ENCODE results near the gene GFI1B.

Gene GFI1B

DNA sequence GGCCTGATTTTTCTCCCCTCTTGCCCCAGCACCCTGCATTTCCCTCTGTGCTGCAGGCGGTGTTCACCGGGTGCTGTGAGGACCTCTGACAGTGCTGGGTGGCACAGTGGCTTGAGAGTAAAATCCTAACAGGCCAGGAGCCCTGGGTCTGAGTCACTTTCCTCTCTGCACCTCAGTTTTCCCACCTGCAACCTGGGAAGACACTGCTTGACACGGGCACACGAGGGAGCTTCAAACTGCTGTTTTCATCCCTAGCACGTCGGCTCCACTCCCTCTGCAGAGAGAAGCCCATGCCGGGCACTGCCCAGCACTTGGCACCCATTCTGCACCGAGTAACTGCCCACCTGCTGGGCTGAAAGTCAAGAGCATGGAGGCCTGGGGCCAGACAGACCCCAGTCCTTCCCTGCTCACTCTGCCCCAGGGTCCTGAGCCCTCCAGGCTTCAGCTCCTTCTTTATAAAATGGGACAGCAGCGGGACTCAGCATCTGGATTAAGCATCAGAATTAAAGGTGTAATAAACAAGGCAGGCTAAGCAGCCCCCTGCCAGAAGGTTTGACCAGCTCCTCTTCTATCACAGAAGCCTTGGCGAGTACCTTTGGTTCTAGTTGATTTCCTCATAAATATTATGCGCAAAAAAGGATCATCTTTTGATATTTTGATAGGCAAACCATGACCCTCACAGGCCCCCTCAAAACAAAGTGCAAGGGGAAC, 5.2 kb downstream of the GFI1B start:
- in situ Hi-C loops (cut with MboI; ENCODE audit: low sequenced_read_pairs, unreplicated experiment): no loop called here
- TF ChIP-seq, protein P1, sequence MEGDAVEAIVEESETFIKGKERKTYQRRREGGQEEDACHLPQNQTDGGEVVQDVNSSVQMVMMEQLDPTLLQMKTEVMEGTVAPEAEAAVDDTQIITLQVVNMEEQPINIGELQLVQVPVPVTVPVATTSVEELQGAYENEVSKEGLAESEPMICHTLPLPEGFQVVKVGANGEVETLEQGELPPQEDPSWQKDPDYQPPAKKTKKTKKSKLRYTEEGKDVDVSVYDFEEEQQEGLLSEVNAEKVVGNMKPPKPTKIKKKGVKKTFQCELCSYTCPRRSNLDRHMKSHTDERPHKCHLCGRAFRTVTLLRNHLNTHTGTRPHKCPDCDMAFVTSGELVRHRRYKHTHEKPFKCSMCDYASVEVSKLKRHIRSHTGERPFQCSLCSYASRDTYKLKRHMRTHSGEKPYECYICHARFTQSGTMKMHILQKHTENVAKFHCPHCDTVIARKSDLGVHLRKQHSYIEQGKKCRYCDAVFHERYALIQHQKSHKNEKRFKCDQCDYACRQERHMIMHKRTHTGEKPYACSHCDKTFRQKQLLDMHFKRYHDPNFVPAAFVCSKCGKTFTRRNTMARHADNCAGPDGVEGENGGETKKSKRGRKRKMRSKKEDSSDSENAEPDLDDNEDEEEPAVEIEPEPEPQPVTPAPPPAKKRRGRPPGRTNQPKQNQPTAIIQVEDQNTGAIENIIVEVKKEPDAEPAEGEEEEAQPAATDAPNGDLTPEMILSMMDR (IDR thresholded peaks at IDR 0.05; ENCODE audit: borderline replicate concordance, control extremely low read depth, extremely low read depth, insufficient read depth, missing control alignments): no peak
- DNase-seq (ENCODE audit: low spot score): no peak

DNA sequence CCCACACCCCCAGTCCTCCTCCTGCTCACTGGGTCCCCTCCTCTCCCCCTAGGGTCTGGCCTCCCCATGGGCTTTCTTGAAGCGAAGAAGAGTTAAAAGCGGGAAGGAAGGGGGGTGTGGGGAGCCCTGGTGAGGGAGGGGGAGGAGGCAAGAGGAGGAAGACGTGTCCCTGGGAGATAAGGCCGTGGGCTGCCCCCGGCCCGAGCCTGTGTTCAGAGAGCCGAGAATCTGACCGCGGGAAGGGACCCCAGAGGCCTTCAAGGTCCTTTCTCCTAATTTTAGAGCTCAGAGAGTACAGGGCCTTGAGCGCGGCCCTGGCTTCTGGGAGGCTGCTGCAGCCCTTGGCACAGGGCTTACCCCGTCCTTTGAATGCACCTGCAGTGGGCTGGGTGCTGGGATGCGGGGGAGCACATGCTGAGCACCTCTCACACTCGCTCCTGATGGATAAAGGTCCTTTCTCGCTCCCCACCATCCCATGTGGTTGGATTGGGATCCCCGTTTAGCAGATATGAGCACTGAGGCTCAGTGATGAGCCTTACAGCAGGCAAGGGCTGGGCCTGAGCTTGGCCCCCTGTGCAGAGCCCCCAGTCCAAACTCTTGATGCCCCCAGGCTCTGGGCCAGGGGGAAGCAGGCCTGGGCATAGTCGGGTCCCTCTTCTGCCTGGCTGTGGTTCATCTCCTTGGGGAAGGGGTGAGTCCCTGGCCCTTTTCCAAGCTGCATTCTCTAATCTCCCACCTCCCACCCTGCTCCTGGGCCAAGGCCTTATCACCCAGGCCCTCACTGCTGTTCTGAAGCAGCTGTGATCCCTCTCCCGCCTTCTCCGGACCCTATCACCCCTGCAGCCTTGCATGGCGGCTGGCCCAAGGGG, 5.9 kb downstream of the GFI1B start:
- TF ChIP-seq, protein P1 (IDR thresholded peaks at IDR 0.05; ENCODE audit: borderline replicate concordance, control extremely low read depth, extremely low read depth, insufficient read depth, missing control alignments): no peak
- DNase-seq (ENCODE audit: low spot score): no peak

DNA sequence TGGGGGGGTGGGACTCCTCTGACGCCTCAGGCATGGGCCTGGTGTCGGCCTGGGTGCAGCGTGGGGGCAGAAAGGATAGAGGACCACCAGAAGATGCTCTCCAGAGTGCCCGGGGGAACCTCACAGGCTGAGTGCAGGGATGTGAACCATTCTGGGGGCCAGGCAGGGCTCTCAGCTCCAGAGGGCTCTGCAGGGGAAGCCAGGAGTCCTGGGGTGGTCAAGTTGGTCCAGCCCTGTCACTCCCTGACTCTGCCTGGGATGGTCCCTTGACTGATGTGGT, 6.5 kb downstream of the GFI1B start:
- in situ Hi-C loops (cut with MboI; ENCODE audit: low sequenced_read_pairs, unreplicated experiment): no loop called here

More for the DNA sequence above, 5.9 kb downstream of the GFI1B start:
- in situ Hi-C loops (cut with MboI; ENCODE audit: low sequenced_read_pairs, unreplicated experiment): no loop called here

DNA sequence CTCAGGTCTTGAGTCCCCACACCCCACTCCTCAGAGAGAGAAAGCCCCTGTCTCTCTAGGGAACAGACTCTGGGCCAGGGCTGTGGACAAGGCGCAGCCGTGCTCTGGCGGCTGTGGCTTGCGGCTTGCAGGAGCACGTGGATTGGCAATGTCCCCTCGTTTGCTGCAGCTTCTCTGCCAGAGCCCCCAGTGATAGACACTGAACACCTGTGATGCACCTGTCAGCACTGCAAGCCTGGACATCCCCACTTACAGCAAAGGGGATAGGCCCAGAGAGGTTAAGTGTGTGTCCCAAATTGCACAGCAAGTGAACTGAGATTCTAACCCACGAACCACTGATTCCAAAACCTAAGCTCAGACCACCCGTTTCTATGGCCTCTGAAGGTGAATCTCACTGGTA, 7.0 kb downstream of the GFI1B start:
- TF ChIP-seq, protein P1 (IDR thresholded peaks at IDR 0.05; ENCODE audit: borderline replicate concordance, control extremely low read depth, extremely low read depth, insufficient read depth, missing control alignments): no peak
- in situ Hi-C loops (cut with MboI; ENCODE audit: low sequenced_read_pairs, unreplicated experiment): no loop called here
- DNase-seq (ENCODE audit: low spot score): no peak

More for the DNA sequence above, 6.5 kb downstream of the GFI1B start:
- DNase-seq (ENCODE audit: low spot score): no peak
- TF ChIP-seq, protein P1 (IDR thresholded peaks at IDR 0.05; ENCODE audit: borderline replicate concordance, control extremely low read depth, extremely low read depth, insufficient read depth, missing control alignments): no peak

DNA sequence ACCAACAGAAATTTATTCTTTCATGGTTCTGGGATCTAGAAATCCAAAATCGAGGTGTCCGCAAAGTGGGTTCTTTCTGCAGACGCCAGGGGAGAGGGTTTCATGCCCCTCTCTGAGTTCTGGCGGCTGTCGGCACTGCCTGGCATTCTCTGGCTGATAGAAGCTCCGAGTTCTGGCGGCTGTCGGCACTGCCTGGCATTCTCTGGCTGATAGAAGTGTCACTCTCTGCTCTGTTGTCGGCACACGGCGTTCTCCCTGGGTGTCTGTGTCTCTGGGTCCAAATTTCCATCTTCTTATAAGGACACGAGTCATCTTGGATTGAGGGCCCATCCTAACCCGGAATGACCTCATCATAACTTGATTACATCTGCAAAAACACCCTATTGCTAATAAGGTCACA, 7.6 kb downstream of the GFI1B start:
- in situ Hi-C loops (cut with MboI; ENCODE audit: low sequenced_read_pairs, unreplicated experiment): no loop called here
- TF ChIP-seq, protein P1 (IDR thresholded peaks at IDR 0.05; ENCODE audit: borderline replicate concordance, control extremely low read depth, extremely low read depth, insufficient read depth, missing control alignments): no peak

DNA sequence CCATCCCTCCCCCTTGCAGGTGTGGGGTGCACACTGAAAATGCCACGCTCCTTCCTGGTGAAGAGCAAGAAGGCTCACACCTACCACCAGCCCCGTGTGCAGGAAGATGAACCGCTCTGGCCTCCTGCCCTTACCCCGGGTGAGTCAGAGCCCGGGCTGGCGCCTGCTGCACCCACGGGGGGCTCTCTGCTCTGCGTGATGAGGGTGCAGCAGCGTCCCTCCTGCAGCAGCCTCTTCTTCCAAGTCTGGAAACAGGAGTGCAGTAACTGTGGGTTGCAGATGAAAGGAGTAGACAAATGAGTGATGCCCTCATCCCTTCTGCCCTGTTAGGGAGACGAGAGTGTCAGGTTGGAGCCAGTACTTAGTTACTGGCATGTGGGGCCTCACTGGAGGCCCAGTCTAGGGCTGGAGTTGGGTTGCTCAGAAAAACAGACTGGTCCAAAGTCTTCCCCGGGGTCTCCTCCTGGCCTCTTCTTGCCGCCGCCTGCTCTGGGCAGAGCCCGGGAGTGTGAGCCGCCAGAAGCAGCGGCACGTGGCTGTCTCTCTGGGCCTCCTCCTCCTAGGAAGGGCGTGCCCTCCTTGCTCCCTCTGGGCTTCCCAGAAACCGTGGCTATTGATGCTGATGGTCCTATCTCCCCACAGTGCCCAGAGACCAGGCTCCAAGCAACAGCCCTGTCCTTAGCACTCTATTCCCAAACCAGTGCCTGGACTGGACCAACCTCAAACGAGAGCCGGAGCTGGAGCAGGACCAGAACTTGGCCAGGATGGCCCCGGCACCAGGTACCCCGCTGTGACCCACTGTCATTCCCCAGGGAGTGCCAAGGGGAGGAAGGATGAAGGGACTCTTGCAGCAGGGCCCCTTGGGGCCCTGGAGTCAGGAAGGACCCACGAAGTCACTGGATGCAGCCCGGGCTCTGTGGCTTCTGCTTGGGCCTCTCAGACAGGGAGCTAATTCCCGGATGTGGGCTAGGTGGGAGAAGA, 8.4 kb downstream of the GFI1B start:
- in situ Hi-C loops (cut with MboI; ENCODE audit: low sequenced_read_pairs, unreplicated experiment): no loop called here
- TF ChIP-seq, protein P1 (IDR thresholded peaks at IDR 0.05; ENCODE audit: borderline replicate concordance, control extremely low read depth, extremely low read depth, insufficient read depth, missing control alignments): no peak
- no peak for DNase-seq (ENCODE audit: low spot score)

More for the DNA sequence above, 7.6 kb downstream of the GFI1B start:
- no peak for DNase-seq (ENCODE audit: low spot score)
